Coronary artery (tissue), 2 donors: ENCODE results near the gene ZEB2.

Experiments used
- DNase-seq: peaks from one replicate; pipeline ENCODE4 v3.0.0-alpha.2; 2017; ENCODE audit warnings: low spot score
- H3K27ac ChIP-seq, 2 donors: fragments of 200-600 bp; sonication (generic); one replicate each; pipeline ENCODE4 v1.5.1; 2016 to 2019
- H3K4me3 ChIP-seq: fragments of 200-600 bp; sonication (generic); 2 replicates; pipeline ENCODE4 v1.5.1; 2016; ENCODE audit warnings: mild to moderate bottlenecking, moderate library complexity
- CTCF ChIP-seq: fragments of 200-600 bp; sonication (generic); IDR thresholded peaks from one replicate; pipeline ENCODE4 v1.5.1; 2019; ENCODE audit warnings: antibody characterized with exemption

Gene ZEB2

GRCh38 chr2:144396318-144396717 is 123.6 kb downstream of the ZEB2 start:
- H3K27ac ChIP-seq: no peak overlapping the region
- no peak for DNase-seq
- no peak for TF ChIP-seq CTCF
- H3K4me3 ChIP-seq: no peak overlapping the region

- no peak for DNase-seq
- no peak overlapping the region for H3K4me3 ChIP-seq
Measured at GRCh38 chr2:144390424-144391020, 129.4 kb downstream of the ZEB2 start.

GRCh38 chr2:144389930-144390311 is 130.0 kb downstream of the ZEB2 start:
- no peak for TF ChIP-seq CTCF
- DNase-seq: no peak
- peak overlapping the region; percentile 28 to 68 for H3K27ac ChIP-seq
- H3K4me3 ChIP-seq: peak overlapping the region; percentile 18

More at GRCh38 chr2:144390424-144391020, 129.4 kb downstream of the ZEB2 start:
- peak overlapping the region; percentile 28 to 68 for H3K27ac ChIP-seq
- no peak for TF ChIP-seq CTCF

DNA sequence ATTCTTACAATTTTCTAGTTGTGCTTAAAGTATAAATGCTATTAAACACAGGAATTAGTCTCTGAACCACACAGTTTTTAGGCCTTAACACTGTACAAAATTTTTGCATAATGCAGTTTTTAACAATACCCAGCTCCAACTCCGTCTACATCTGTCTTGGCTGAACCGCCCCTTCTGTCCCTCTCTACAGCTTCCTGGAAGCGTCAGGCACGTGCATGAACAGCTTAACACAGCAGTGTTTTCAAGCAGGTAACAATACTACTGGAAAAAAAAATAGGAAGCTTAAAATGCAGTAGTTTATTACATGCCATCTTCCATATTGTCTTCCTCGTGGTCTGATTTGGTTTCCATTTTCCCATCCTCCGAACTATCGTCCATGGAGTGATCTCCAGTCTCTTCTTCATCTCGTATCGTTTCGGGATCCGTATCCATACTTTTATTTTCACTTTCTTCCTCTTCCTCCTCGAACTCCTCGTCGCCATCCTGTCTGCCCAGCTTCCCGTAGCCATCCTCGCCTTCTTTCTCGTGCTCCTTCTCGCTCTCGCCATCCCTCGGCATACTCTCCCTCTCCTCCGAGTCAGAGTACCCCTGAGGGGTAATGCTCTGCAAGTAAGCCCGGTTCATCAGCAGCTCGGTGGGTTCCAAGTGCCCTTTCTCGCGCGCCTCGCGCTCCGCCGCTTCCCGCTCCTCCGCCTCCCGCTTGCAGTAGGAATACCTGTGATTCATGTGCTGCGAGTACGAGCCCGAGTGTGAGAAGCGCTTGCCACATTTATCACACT is 130.6 kb downstream of the ZEB2 start:
- peak overlapping the region; percentile 18 for H3K4me3 ChIP-seq
- DNase-seq: no peak
- peak overlapping the region; percentile 28 to 68 for H3K27ac ChIP-seq
- no peak for TF ChIP-seq CTCF

GRCh38 chr2:144385381-144385780 is 134.5 kb downstream of the ZEB2 start:
- no peak overlapping the region for H3K4me3 ChIP-seq
- TF ChIP-seq CTCF: no peak
- H3K27ac ChIP-seq: no peak overlapping the region
- DNase-seq: no peak

- Histone ChIP-seq H3K4me3 (peak overlapping the region; percentile 32), H3K27ac (peak overlapping the region in 1 of 2 donors; percentile 70)
- no peak for DNase-seq
- TF ChIP-seq CTCF: no peak
Measured at GRCh38 chr2:144383571-144384100, 136.3 kb downstream of the ZEB2 start.
